Measurements from ENCODE around the gene BMPR2.
"Not testable (repeated sequence)": the region's sequence is repeated elsewhere in the genome, so short reads cannot be mapped to it uniquely, and the experiment has no call there.

The BMPR2 gene

DNA sequence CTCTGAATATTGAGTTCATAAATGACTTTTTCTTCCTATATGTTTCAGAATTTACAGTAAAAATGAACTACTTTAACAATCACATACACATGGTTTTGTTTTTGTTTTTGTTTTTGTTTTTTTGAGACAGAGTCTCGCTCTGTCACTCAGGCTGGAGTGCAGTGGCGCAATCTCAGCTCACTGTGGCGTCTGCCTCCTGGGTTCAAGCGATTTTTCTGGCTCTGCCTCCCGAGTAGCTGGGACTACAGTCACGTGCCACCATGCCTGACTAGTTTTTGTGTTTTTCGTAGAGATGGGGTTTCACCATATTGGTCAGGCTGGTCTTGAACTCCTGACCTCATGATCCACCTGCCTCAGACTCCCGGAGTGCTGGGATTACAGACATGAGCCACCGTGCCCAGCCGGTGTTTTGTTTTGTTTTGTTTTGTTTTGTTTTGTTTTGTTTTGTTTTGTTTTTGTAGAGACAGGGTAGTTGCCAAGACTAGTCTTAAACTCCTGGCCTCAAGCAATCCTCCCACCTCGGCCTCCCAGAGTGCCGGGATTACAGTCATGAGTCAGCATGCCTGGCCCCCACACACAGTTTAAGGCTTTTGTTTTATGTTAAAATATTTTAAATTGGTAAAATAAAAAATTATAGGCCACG lies 170.5 kb downstream of the BMPR2 start:
- not testable (repeated sequence) for H2BK120ac ChIP-seq (ENCODE audit: low read depth, low read length); DNase-seq; H3K27me3 ChIP-seq (ENCODE audit: control insufficient read depth in 1 of 2, insufficient read depth in 1 of 2, low read length in 2 of 2); H4K91ac ChIP-seq (ENCODE audit: low read length); H2BK12ac ChIP-seq (ENCODE audit: low read length in 2 of 2); H3K9ac ChIP-seq (ENCODE audit: low read length); H3K27ac ChIP-seq (ENCODE audit: low read length, poor library complexity, severe bottlenecking); H3K79me1 ChIP-seq (replicated peaks; ENCODE audit: low read length, poor library complexity, severe bottlenecking); H3K36me3 ChIP-seq (ENCODE audit: control insufficient read depth in 1 of 2, insufficient read depth in 2 of 2, low read depth in 1 of 2, low read length in 2 of 2); H4K8ac ChIP-seq (ENCODE audit: low read length); H2BK15ac ChIP-seq (ENCODE audit: low read depth, poor library complexity, severe bottlenecking); H3K18ac ChIP-seq (ENCODE audit: low read depth in 1 of 2, low read length in 2 of 2); H2BK5ac ChIP-seq (ENCODE audit: low read depth, low read length, poor library complexity, severe bottlenecking); H2AFZ ChIP-seq (ENCODE audit: low read depth, low read length); H3K4me3 ChIP-seq (ENCODE audit: insufficient read depth in 1 of 2, low read depth in 1 of 2, low read length in 2 of 2); H3K4ac ChIP-seq (ENCODE audit: low read depth in 1 of 2, low read length in 2 of 2); H3K4me2 ChIP-seq (ENCODE audit: low read length, poor library complexity, severe bottlenecking); H3K9me3 ChIP-seq (ENCODE audit: control insufficient read depth, low read length); H3K14ac ChIP-seq (ENCODE audit: low read length in 2 of 2); H3K23ac ChIP-seq (ENCODE audit: low read length in 2 of 2); H2AK5ac ChIP-seq (ENCODE audit: low read length, severe bottlenecking); H3K4me1 ChIP-seq (ENCODE audit: control insufficient read depth, insufficient read depth, low read depth, low read length)
- WGBS = 97% methylated on average over 9 of the region's 13 CpGs

DNA sequence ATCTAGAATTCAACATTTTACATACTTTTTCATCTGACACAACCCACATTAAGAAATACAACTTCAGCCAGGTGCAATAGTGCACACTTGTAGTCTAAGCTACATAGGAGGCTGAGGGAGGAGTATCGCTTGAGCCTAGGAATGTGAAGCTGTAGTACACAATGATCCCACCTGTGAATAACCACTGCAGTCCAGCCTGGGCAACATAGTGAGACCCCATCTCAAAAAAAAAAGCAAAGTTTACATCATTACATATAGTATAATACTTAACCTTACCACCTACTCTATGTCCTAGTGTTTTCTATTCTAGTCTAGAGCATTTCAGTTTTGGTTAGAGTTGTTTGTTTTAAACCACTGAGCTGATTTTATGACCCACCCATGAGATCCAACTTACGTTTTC lies 172.1 kb downstream of the BMPR2 start:
- Histone ChIP-seq H2AFZ (ENCODE audit: low read depth, low read length) (no peak overlapping the region), H3K9me3 (ENCODE audit: control insufficient read depth, low read length) (no peaks in the 10 kb centered on the region), H3K14ac (ENCODE audit: low read length in 2 of 2) (no peak overlapping the region), H3K9ac (ENCODE audit: low read length) (no peak overlapping the region), H3K4me1 (ENCODE audit: control insufficient read depth, insufficient read depth, low read depth, low read length) (no peaks in the 10 kb centered on the region), H4K8ac (ENCODE audit: low read length) (no peak overlapping the region), H4K91ac (ENCODE audit: low read length) (no peak overlapping the region), H3K18ac (ENCODE audit: low read depth in 1 of 2, low read length in 2 of 2) (no peak overlapping the region), H3K23ac (ENCODE audit: low read length in 2 of 2) (no peak overlapping the region), H3K4me3 (ENCODE audit: insufficient read depth in 1 of 2, low read depth in 1 of 2, low read length in 2 of 2) (no peak overlapping the region), H3K27me3 (ENCODE audit: control insufficient read depth in 1 of 2, insufficient read depth in 1 of 2, low read length in 2 of 2) (no peaks in the 10 kb centered on the region), H2BK120ac (ENCODE audit: low read depth, low read length) (no peak overlapping the region), H2BK5ac (ENCODE audit: low read depth, low read length, poor library complexity, severe bottlenecking) (no peak overlapping the region), H2BK15ac (ENCODE audit: low read depth, poor library complexity, severe bottlenecking) (no peak overlapping the region), H2BK12ac (ENCODE audit: low read length in 2 of 2) (no peak overlapping the region), H3K36me3 (ENCODE audit: control insufficient read depth in 1 of 2, insufficient read depth in 2 of 2, low read depth in 1 of 2, low read length in 2 of 2) (peaks cover 3 to 17% of the 10 kb centered on the region in 2 experiments), H3K79me1 (replicated peaks; ENCODE audit: low read length, poor library complexity, severe bottlenecking) (peaks cover 4% of the 10 kb centered on the region), H2AK5ac (ENCODE audit: low read length, severe bottlenecking) (no peak overlapping the region), H3K4ac (ENCODE audit: low read depth in 1 of 2, low read length in 2 of 2) (no peak overlapping the region), H3K27ac (ENCODE audit: low read length, poor library complexity, severe bottlenecking) (no peak overlapping the region), H3K4me2 (ENCODE audit: low read length, poor library complexity, severe bottlenecking) (no peak overlapping the region)
- no peak for DNase-seq
- WGBS = 100% methylated on average over 1 of the region's 2 CpGs

DNA sequence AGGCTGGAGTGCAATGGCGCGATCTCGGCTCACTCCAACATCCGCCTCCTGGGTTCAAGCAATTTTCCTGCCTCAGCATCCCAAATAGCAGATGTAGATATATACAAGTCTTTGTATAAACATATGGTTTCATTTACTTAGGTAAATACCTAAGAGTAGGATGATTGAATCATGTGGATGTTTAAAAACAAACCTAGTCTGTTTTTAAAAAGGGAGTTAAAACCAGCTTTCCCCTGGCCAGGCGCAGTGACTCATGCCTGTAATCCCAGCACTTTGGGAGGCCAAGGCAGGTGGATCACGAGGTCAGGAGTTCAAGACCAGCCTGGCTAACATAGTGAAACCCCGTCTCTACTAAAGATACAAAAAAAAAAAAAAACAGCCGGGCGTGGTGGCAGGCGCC lies 174.9 kb downstream of the BMPR2 start:
- not testable (repeated sequence) for H4K91ac ChIP-seq (ENCODE audit: low read length); H2AK5ac ChIP-seq (ENCODE audit: low read length, severe bottlenecking); H3K4me2 ChIP-seq (ENCODE audit: low read length, poor library complexity, severe bottlenecking); H3K23ac ChIP-seq (ENCODE audit: low read length in 2 of 2); H3K4me1 ChIP-seq (ENCODE audit: control insufficient read depth, insufficient read depth, low read depth, low read length); H3K27ac ChIP-seq (ENCODE audit: low read length, poor library complexity, severe bottlenecking); H3K9me3 ChIP-seq (ENCODE audit: control insufficient read depth, low read length); H2AFZ ChIP-seq (ENCODE audit: low read depth, low read length); H3K4ac ChIP-seq (ENCODE audit: low read depth in 1 of 2, low read length in 2 of 2); H3K9ac ChIP-seq (ENCODE audit: low read length); H3K14ac ChIP-seq (ENCODE audit: low read length in 2 of 2); DNase-seq; H2BK120ac ChIP-seq (ENCODE audit: low read depth, low read length); H4K8ac ChIP-seq (ENCODE audit: low read length); H2BK5ac ChIP-seq (ENCODE audit: low read depth, low read length, poor library complexity, severe bottlenecking); H3K18ac ChIP-seq (ENCODE audit: low read depth in 1 of 2, low read length in 2 of 2); H3K4me3 ChIP-seq (ENCODE audit: insufficient read depth in 1 of 2, low read depth in 1 of 2, low read length in 2 of 2); H3K79me1 ChIP-seq (replicated peaks; ENCODE audit: low read length, poor library complexity, severe bottlenecking); H3K27me3 ChIP-seq (ENCODE audit: control insufficient read depth in 1 of 2, insufficient read depth in 1 of 2, low read length in 2 of 2); H2BK15ac ChIP-seq (ENCODE audit: low read depth, poor library complexity, severe bottlenecking); H2BK12ac ChIP-seq (ENCODE audit: low read length in 2 of 2)
- H3K36me3 ChIP-seq (ENCODE audit: control insufficient read depth in 1 of 2, insufficient read depth in 2 of 2, low read depth in 1 of 2, low read length in 2 of 2) = peaks cover 15 to 38% of the 10 kb centered on the region in 2 experiments
- WGBS = 98% methylated on average over 5 of the region's 10 CpGs

DNA sequence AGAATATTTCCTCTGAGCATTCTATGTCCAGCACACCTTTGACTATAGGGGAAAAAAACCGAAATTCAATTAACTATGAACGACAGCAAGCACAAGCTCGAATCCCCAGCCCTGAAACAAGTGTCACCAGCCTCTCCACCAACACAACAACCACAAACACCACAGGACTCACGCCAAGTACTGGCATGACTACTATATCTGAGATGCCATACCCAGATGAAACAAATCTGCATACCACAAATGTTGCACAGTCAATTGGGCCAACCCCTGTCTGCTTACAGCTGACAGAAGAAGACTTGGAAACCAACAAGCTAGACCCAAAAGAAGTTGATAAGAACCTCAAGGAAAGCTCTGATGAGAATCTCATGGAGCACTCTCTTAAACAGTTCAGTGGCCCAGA lies 179.2 kb downstream of the BMPR2 start:
- Histone ChIP-seq H2BK5ac (ENCODE audit: low read depth, low read length, poor library complexity, severe bottlenecking) (no peak overlapping the region), H2BK120ac (ENCODE audit: low read depth, low read length) (no peak overlapping the region), H2AK5ac (ENCODE audit: low read length, severe bottlenecking) (no peak overlapping the region), H3K27me3 (ENCODE audit: control insufficient read depth in 1 of 2, insufficient read depth in 1 of 2, low read length in 2 of 2) (no peaks in the 10 kb centered on the region), H3K9me3 (ENCODE audit: control insufficient read depth, low read length) (no peaks in the 10 kb centered on the region), H4K8ac (ENCODE audit: low read length) (no peak overlapping the region), H2AFZ (ENCODE audit: low read depth, low read length) (no peak overlapping the region), H3K4ac (ENCODE audit: low read depth in 1 of 2, low read length in 2 of 2) (no peak overlapping the region), H3K23ac (ENCODE audit: low read length in 2 of 2) (no peak overlapping the region), H3K27ac (ENCODE audit: low read length, poor library complexity, severe bottlenecking) (no peak overlapping the region), H3K4me3 (ENCODE audit: insufficient read depth in 1 of 2, low read depth in 1 of 2, low read length in 2 of 2) (no peak overlapping the region), H3K4me2 (ENCODE audit: low read length, poor library complexity, severe bottlenecking) (no peak overlapping the region), H3K18ac (ENCODE audit: low read depth in 1 of 2, low read length in 2 of 2) (no peak overlapping the region), H2BK12ac (ENCODE audit: low read length in 2 of 2) (no peak overlapping the region), H3K4me1 (ENCODE audit: control insufficient read depth, insufficient read depth, low read depth, low read length) (no peaks in the 10 kb centered on the region), H3K9ac (ENCODE audit: low read length) (no peak overlapping the region), H3K79me1 (replicated peaks; ENCODE audit: low read length, poor library complexity, severe bottlenecking) (peaks cover 6% of the 10 kb centered on the region), H3K14ac (ENCODE audit: low read length in 2 of 2) (no peak overlapping the region), H2BK15ac (ENCODE audit: low read depth, poor library complexity, severe bottlenecking) (no peak overlapping the region), H3K36me3 (ENCODE audit: control insufficient read depth in 1 of 2, insufficient read depth in 2 of 2, low read depth in 1 of 2, low read length in 2 of 2) (peaks cover 31 to 55% of the 10 kb centered on the region in 2 experiments), H4K91ac (ENCODE audit: low read length) (no peak overlapping the region)
- WGBS = 97% methylated on average over 4 of the region's 4 CpGs
- DNase-seq = no peak

Data from mesenchymal stem cell (in vitro differentiated cells and primary cell).